Osteocyte (in vitro differentiated cells): ENCODE results near the gene PPP1R2. TPM values are rescaled to one million over a fixed set of nuclear protein-coding genes. Genes with fewer than 3 reads are reported as not detected.

Source experiments
- DNase-seq: peaks from one replicate; pipeline ENCODE4 v3.0.0; 2021; ENCODE audit warnings: mixed read lengths; ENCODE audit not compliant: unreplicated experiment; ENCODE audit errors: extremely low spot score
- H3K27ac Mint-ChIP-seq: one replicate; pipeline ENCODE4 v1.8.0; 2021; ENCODE audit warnings: mild to moderate bottlenecking, mixed read lengths; ENCODE audit not compliant: unreplicated experiment
- H3K27me3 Mint-ChIP-seq: one replicate; pipeline ENCODE4 v1.8.0; 2021; ENCODE audit warnings: mixed read lengths; ENCODE audit not compliant: unreplicated experiment
- H3K36me3 Mint-ChIP-seq: one replicate; pipeline ENCODE4 v1.8.0; 2021; ENCODE audit warnings: mixed read lengths; ENCODE audit not compliant: unreplicated experiment
- H3K4me1 Mint-ChIP-seq: one replicate; pipeline ENCODE4 v1.8.0; 2021; ENCODE audit warnings: mixed read lengths; ENCODE audit not compliant: unreplicated experiment
- H3K4me3 Mint-ChIP-seq: one replicate; pipeline ENCODE4 v1.8.0; 2021; ENCODE audit warnings: mild to moderate bottlenecking, moderate library complexity, mixed read lengths; ENCODE audit not compliant: unreplicated experiment
- H3K9me3 Mint-ChIP-seq: one replicate; pipeline ENCODE4 v1.8.0; 2021; ENCODE audit warnings: mixed read lengths; ENCODE audit not compliant: unreplicated experiment
- CTCF ChIP-seq: fragments of 200-600 bp; sonication (generic); IDR thresholded peaks from 2 replicates; pipeline ENCODE4 v1.5.0; 2021; ENCODE audit warnings: antibody characterized with exemption, mild to moderate bottlenecking, moderate library complexity
- total RNA-seq: library from RNA; stranded (reverse); gene quantifications from 2 replicates; pipeline ENCODE4 v1.2.1, GENCODE V29; 2021

The PPP1R2 gene
- total RNA-seq, 1 donor from 2014 or later: 42.2 TPM

- DNase-seq: no peak
- H3K4me1 Mint-ChIP-seq: no peaks in the 10 kb centered on the region
- no peak overlapping the region for H3K4me3 Mint-ChIP-seq
- no peak for TF ChIP-seq CTCF
- H3K27me3 Mint-ChIP-seq: peaks cover 24% of the 10 kb centered on the region
- H3K36me3 Mint-ChIP-seq: no peaks in the 10 kb centered on the region
- no peak overlapping the region for H3K27ac Mint-ChIP-seq
- no peaks in the 10 kb centered on the region for H3K9me3 Mint-ChIP-seq
These were observed 75.3 kb downstream of the PPP1R2 start for GRCh38 chr3:195467641-195468390.

GRCh38 chr3:195466251-195466650 lies 76.9 kb downstream of the PPP1R2 start:
- H3K27ac Mint-ChIP-seq: no peak overlapping the region
- H3K27me3 Mint-ChIP-seq: peaks cover 19% of the 10 kb centered on the region
- H3K9me3 Mint-ChIP-seq: no peaks in the 10 kb centered on the region
- H3K36me3 Mint-ChIP-seq: no peaks in the 10 kb centered on the region
- H3K4me3 Mint-ChIP-seq: no peak overlapping the region
- H3K4me1 Mint-ChIP-seq: no peaks in the 10 kb centered on the region
- no peak for TF ChIP-seq CTCF
- no peak for DNase-seq

Other genes starting within 250 kb of the PPP1R2 start
- 51.0 and 55.1 TPM in 2 replicates for gene ACAP2, start 100.3 kb downstream of the PPP1R2 start, total RNA-seq
- gene APOD, start 40.6 kb upstream of the PPP1R2 start, total RNA-seq: 2.6 and 3.2 TPM in 2 replicates
- 6.2 and 7.6 TPM in 2 replicates for gene MUC20, start 177.7 kb upstream of the PPP1R2 start, total RNA-seq